H1 (cell line): ENCODE data around the gene TLR8. TPM values are rescaled to one million over a fixed set of nuclear protein-coding genes. Genes with fewer than 3 reads are reported as not detected.

Source experiments
- ATF3 ChIP-seq: IDR thresholded peaks from 2 replicates; pipeline ENCODE4 v1.6.1; 2011; ENCODE audit warnings: low read depth, mild to moderate bottlenecking, low read length; ENCODE audit not compliant: insufficient read depth
- CREB1 ChIP-seq: IDR thresholded peaks from 2 replicates; pipeline ENCODE4 v1.6.1; 2012; ENCODE audit warnings: inconsistent platforms
- GABPA ChIP-seq: IDR thresholded peaks from 2 replicates; pipeline ENCODE4 v1.6.1; 2011; ENCODE audit warnings: mild to moderate bottlenecking, low read length, moderate library complexity, borderline replicate concordance; ENCODE audit not compliant: insufficient read depth
- TBP ChIP-seq: IDR thresholded peaks from 2 replicates; pipeline ENCODE4 v1.6.1; 2011; ENCODE audit warnings: low read depth, low read length, improper control_type of control experiment
- ZNF274 ChIP-seq: IDR thresholded peaks from 2 replicates; pipeline ENCODE4 v1.7.0; 2012; ENCODE audit warnings: low read length, borderline replicate concordance; ENCODE audit errors: extremely low read depth
- polyA plus RNA-seq, 7 experiments: library from polyadenylated mRNA; depleted of rRNA in 3 of 7; stranded (reverse) in 5 of 7; unstranded in 2 of 7; fragments of >200 nt in 5 of 7; fragments of 200-250 nt in 2 of 7; gene quantifications; 1 replicate in 5 of 7; 2 replicates in 1 of 7; 4 replicates in 1 of 7; pipeline versions ENCODE4 v1.2.1 to v1.2.3, GENCODE V29; 2011 to 2013; ENCODE audit warnings: missing spikeins in 2 of 7, mixed read lengths in 2 of 7
- total RNA-seq: library from RNA; stranded (reverse); fragmentation: NEBNext Ultra II Directional; extraction: Animal tissue kit (Norgen Biotek cat#: 25700); gene quantifications from 2 replicates; pipeline ENCODE4 v1.2.1, GENCODE V29; 2021

TLR8 gene
- total and polyA plus RNA-seq, 2 of the 8 experiments (the other 6 are each of a cell fraction or from before 2014, with no cell fraction given): not detected

- TF ChIP-seq CREB1 (no peak), TBP (no peak), GABPA (no peak), ATF3 (no peak), ZNF274 (no peak)
These were observed 29.0 kb upstream of the TLR8 start (continued) for GRCh38 chrX:12877386-12877785.
